Measurements from ENCODE around the gene WDR88.
"Not testable (repeated sequence)": the region's sequence is repeated elsewhere in the genome, so short reads cannot be mapped to it uniquely, and the experiment has no call there.

The WDR88 gene

GRCh38 chr19:33171222-33171795 is 39.4 kb downstream of the WDR88 start:
- DNase-seq (ENCODE audit: low read depth in 3 of 3), result no peak

- no peak for DNase-seq (ENCODE audit: low read depth in 3 of 3)
Measured at GRCh38 chr19:33171916-33172359, 40.0 kb downstream of the WDR88 start.

- no peak for DNase-seq (ENCODE audit: low read depth in 3 of 3)
Measured at GRCh38 chr19:33174186-33174585, 42.3 kb downstream of the WDR88 start.

DNA sequence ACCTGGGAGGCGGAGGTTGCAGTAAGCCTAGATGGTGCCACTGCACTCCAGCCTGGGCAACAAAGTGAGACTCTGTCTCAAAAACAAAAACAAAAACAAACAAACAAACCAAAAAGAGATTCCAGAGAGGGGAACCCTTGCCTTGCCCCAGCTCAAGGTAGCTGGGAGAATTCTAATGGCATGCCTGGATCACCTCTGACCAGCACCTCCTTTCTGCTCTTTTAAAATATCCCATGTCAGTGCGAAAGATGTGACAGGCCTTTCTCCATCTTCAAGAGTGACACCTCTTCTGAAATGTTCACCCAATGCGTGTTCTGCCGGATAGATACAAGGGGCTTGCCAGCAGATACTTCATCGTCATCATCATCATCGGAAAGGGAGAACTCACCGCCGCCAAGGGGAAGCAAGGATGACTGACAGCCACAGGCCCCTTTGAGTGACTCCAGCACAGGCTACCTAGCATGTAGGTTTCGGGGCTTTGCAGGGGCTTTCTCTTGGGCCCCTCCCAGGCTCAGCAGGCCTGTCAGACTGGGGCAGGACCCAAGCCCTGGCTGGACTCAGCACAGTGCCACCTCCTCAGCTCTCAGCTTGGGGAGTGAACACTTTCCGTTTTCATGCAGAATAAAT is 43.4 kb downstream of the WDR88 start:
- no peak for DNase-seq (ENCODE audit: low read depth in 3 of 3)

DNA sequence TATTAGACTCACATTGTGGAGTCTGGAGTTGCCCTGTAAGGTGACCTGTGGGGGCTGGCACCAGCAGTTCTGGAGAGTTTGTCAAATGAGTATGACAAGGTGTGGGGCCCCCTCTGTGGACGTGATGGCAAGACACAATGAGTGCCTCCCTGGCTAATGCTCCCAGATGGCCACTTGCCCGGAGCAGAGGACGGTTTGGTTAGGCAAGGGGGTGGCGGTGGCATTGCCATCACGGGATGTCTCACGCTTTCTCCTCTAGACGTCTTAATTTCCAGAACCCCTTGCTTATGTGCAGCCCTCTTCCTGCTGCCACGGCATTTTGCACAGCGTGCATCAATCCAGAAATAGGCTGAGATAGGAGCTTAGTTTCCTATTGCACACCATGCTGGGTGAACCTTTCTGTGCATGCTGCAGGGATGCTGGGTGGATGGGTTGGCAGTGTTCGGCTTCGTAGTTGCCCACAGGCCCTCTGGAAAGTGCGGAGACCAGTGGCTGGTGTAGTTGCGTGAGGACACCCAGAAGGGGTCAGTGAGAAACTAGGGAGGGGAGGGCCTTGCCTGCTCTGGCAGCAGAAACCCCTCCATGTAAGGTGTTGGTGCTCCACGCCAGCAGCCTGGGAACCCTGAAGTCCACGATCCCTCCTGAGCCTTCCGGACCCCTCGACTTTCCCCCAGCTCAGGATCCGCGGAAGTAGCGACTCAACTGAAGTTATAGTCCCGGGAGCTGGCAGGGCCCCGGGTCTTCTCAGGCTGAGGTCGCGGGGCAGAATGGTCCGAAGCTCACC is 44.2 kb downstream of the WDR88 start:
- DNase-seq (ENCODE audit: low read depth in 3 of 3), result peak in 2 of 3 experiments; percentile 7 to 17

DNA sequence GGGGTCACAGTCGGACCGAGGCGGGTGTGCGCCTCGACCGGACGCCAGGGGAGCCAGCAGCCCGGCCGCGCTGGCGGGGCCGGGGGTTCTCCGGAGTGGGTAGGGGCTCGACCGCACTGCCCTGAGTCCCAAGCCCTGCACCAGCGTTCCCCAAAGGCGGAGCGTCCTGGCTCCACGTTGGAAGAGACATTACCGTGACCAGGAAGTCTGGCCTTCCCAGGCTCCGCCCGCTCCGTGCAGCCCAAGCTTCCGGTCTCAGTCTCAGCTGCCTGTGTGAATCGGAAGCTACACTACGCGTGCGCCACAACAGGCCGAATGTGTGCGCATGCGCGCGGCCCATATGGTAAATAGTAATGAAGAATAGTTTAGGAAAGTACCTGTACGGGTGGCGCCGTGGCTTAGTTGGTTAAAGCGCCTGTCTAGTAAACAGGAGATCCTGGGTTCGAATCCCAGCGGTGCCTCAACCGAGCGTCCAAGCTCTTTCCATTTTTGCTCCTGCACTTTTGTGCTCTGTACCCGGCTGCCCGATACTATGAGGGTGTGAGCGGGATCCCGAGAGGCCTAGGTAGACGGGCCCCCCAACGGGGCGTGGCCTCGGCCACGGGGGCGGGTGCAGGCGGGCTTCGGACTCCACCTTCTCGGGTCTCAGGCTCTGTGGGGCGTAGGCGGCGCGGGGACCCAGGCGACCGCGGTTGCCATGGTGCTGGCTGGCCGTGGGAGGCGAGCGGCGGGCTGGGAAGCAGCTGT is 44.9 kb downstream of the WDR88 start:
- DNase-seq (ENCODE audit: low read depth in 3 of 3), result peak; percentile 91 to 98 (median 98)

DNA sequence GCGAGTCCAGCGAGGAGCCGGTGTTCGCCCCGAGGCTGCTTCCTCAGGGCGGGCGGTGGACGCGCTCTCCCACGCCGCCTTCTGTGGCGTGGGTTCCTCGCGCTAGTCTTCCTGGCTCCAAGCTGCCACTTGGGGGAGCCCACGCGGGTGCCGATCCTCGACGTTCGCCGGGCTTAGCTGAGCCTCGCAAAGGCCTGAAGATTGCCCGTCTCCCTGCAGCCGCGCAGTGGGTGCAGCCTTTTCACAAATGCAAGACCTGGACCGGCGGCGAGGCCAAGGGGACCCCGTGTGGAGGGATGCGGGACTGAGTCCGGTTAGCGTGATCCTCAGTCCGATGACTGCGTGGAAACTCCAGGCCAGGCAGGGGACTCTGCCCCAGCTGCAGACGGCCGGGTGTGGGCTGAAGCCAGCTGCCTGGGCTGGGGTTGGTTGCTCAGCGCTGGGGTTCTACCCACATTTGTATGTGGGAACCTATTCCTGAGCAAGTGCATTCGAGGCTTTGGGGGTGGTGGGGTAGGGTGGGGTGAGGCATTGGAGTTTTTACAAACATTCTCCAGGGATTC is 45.6 kb downstream of the WDR88 start:
- no peak for DNase-seq (ENCODE audit: low read depth in 3 of 3)

GRCh38 chr19:33186431-33187182 is 54.7 kb downstream of the WDR88 start:
- DNase-seq (ENCODE audit: low read depth in 3 of 3), result no peak

DNA sequence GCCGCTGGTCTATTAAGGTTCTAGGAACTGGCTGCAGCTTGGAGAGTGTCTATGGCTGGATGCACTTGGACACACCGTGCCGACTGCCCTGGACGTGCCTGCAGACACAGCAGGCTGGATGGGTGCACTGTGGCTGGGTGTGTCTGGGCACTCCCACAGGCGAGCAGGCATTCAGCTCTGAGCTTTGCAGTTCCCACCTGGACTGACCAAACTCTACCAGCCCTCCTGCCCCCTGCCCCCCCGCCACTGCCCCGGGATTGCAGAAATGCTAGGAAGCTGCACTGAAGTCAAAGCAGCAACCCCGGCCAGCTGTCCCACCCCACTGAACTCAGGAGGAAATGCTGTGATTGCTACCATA is 55.2 kb downstream of the WDR88 start:
- no peak for DNase-seq (ENCODE audit: low read depth in 3 of 3)

DNA sequence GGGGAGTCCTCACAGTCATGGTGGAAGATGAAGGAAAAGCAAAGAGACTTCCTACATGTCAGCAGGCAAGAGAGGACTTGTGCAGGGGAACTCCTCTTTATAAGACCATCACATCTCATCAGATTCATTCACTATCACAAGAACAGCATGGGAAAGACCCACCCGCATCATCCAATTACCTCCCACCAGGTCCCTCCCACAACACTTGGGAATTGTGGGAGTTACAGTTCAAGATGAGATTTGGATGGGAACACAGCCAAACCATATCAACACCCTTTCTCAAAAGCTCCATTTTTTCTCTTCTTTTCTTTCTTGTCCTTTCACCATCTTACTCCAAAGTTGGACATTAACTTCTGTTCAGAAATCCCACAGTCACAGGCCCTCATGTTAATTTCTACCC is 57.5 kb downstream of the WDR88 start:
- DNase-seq (ENCODE audit: low read depth in 3 of 3), result no peak

DNA sequence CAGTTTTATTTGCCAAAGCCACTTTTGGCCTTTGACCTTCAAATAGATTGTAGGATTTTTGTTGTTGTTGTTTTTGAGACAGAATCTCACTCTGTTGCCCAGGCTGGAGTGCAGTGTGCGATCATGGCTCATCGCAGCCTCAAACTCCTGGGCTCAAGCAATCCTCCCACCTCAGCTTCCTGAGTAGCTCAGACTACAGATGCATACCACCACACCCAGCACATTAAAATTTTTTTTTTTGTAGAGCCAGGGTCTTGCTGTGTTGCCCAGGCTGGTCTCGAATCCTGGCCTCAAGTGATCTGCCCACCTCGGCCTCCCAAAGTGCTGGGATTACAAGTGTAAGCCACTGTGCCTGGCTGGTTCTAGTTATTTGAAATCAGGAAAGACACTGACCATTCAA is 59.2 kb downstream of the WDR88 start:
- DNase-seq (ENCODE audit: low read depth in 3 of 3), result not testable (repeated sequence)

DNA sequence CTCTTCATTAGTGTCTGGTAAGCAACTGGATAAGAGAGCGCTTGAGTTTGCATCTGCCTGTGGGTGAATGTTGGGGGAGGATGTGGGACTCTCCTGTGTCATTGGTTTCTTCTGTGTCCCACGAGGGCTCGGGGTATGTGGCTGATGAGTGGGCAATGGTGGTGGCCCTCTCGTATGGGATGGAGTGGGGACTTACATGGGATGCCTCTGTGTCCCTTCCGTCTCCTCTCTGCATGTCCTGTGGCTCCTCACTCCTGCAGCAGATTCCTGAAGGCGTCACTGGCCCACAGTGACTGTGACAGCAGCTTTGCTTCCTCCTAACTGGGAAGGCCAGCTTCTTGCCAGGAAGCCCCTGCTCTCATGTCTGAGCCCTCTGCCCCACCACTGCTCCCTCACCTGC is 59.6 kb downstream of the WDR88 start:
- DNase-seq (ENCODE audit: low read depth in 3 of 3), result no peak

GRCh38 chr19:33192010-33192409 is 60.1 kb downstream of the WDR88 start:
- no peak for DNase-seq (ENCODE audit: low read depth in 3 of 3)

DNA sequence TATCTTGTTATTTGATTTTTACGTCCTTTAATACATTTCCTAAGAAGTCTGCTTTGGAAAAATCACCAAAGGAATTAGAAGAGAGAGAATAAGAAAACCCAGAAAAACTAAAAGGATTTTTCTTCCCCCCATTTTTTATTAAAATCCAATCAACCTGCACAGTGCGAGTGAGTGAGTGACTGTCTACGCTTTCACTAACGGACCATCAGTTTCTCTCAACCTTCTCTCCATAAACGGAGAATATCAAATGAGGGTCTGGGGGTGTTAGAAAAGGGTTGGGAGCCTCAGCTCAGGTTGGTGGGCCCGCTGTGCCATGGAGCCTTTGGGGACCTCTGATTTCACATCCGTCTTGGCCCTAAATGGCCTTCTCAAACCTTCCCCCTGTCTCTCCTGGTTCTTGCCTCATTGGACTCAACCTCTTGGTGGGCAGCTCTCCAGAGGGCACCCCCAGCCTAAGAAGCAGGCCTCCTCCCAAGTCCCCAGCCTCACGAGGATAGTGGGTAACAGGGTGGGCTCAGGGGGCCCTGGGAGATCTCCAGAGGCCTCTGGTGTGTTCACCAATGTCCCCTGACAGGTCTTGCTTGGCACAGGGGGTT is 61.5 kb downstream of the WDR88 start:
- DNase-seq (ENCODE audit: low read depth in 3 of 3), result no peak

DNA sequence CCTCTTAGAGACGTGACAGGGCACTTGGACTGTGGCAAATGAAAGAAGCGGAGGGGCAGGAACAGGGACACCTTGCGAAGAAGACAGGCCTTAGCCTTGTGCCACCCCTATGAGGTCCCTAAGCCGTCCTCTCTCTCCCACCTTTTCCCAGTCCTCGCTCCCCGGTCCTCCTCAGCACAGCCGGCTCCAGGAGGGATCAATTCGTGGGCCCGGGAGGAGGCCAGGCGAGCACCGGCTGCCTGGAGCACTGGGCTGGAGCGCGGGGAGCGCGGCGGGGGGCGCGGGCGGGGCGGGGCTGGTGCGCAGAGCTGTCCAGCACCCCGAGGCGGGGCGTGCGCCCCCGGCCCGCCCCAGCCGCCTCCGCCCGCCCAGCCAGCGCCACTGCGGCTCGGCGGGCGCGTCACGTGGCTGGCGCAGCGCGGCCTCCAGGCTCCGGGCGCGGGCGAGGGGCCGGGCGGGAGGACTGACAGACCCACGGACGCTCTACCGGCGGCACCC is 62.0 kb downstream of the WDR88 start, which contains the start of gene LRP3:
TSS of gene LRP3 (plus strand) at position 466 of the 498 bp plus-strand sequence. CDS start 456 bp downstream, outside the sequence.
- no peak for DNase-seq (ENCODE audit: low read depth in 3 of 3)

GRCh38 chr19:33194532-33194885 is 62.6 kb downstream of the WDR88 start:
- DNase-seq (ENCODE audit: low read depth in 3 of 3), result no peak

GRCh38 chr19:33194886-33195644 is 63.2 kb downstream of the WDR88 start:
- DNase-seq (ENCODE audit: low read depth in 3 of 3), result no peak

DNA sequence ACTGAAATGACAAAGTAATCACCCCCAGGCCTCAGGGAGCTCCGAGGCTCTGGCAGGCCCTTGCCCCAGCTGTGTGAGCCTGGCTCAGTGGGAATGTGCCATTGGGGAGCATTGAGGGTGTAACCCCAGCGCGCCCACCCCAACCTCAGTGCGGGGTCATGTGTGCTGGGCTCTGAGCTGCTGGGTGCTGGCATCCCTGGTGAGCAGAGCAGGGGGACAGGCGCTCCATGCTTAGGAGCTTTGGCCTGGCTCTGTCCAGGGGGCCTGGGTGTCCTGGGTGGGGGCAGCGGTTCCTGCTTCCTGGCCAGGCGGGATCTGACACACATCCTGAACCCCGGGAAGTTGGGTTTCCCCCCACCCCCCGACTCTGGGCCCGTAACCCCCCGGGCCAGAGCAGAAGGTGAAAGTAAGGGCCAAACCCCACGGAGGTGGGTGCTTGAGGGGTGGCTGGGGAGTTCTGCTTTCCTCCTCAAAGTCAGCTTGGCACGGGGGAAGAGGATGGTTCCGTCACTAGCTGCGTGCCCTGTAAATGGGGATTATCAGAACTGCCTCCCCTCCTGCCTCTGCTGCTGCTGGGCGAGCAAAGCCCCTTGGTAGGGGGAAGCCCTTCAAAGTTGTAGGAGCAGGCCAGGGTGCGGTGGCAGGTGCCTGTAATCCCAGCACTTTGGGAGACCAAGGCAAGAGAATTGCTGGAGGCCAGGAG is 63.9 kb downstream of the WDR88 start:
- DNase-seq (ENCODE audit: low read depth in 3 of 3), result no peak

DNA sequence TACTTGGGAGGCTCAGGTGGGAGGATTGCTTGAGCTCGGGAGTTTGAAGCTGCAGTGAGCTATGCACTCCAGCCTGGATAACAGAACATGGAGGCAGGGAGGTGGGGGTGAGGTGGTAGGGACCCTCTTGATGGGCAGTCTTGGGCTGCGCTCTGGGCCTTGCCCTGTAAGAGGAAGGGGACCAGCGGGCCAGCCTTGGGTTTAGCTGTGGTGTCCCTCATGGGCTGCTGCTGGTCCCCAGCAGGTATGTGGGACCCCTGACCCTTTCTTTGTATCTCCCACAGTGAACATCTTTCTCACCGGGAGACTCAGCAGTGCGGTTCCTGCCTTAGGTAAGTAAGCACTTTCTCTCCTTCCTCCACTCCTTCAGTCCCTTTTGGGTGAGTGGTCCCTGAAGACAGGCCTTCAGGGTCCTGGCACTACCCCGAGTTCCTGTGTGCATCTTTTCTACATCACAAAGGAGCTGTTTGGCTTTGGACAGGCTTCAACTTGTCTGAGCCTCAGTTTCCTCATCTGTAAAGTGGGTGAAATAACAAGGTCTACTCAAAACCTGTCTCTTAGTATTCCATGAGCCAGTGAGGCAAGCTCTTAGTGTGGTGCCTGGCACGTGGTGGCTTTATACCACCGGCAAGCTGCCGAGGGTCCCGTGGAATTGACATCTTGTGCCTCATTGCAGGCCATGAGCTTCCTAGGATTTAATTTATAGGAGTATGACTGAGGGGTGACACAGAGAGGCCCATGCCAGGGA is 64.7 kb downstream of the WDR88 start:
- no peak for DNase-seq (ENCODE audit: low read depth in 3 of 3)

Measured in stimulated activated CD4-positive, alpha-beta T cell treated with anti-CD3 and anti-CD28 coated beads, TNF-alpha, amount 100 ng/mL, for 4 hours (primary cell).